HepG2 (cell line): ENCODE measurements around the gene KLHL36. TPM values are rescaled to one million over a fixed set of nuclear protein-coding genes. Genes with fewer than 3 reads are reported as not detected.

Experiments
- ARID4A ChIP-seq: sonication (generic); formaldehyde crosslinking; IDR thresholded peaks from 2 replicates; pipeline ENCODE4 v1.5.0; 2020; ENCODE audit warnings: mild to moderate bottlenecking, missing genetic modification reagents, borderline replicate concordance
- GTF2F1 ChIP-seq: fragments of 150-350 bp; IDR thresholded peaks from 2 replicates; pipeline ENCODE4 v1.6.1; 2014; ENCODE audit warnings: low read length
- HDAC1 ChIP-seq: sonication (generic); formaldehyde crosslinking; IDR thresholded peaks from 2 replicates; pipeline ENCODE4 v1.5.1; 2020; ENCODE audit warnings: mild to moderate bottlenecking, missing genetic modification reagents
- IRX3 ChIP-seq: sonication (generic); formaldehyde crosslinking; IDR thresholded peaks from 2 replicates; pipeline ENCODE4 v1.8.1; 2023; ENCODE audit warnings: mild to moderate bottlenecking, low read depth, missing genetic modification reagents, borderline replicate concordance
- MAF1 ChIP-seq: sonication (generic); formaldehyde crosslinking; IDR thresholded peaks from 2 replicates; pipeline ENCODE4 v1.5.0; 2020; ENCODE audit warnings: missing genetic modification reagents, borderline replicate concordance
- ONECUT2 ChIP-seq: sonication (generic); formaldehyde crosslinking; IDR thresholded peaks from 2 replicates; pipeline ENCODE4 v1.4.0; 2020; ENCODE audit warnings: missing genetic modification reagents
- PATZ1 ChIP-seq: sonication (generic); formaldehyde crosslinking; IDR thresholded peaks from 2 replicates; pipeline ENCODE4 v1.4.0; 2020; ENCODE audit warnings: missing genetic modification reagents
- TP53 ChIP-seq: sonication (generic); formaldehyde crosslinking; conservative IDR thresholded peaks from 2 replicates; pipeline ENCODE4 v1.4.0; 2020; ENCODE audit warnings: missing genetic modification reagents
- ZNF207 ChIP-seq: fragments of 450-650 bp; IDR thresholded peaks from 2 replicates; pipeline ENCODE4 v1.6.1; 2016; ENCODE audit warnings: antibody characterized with exemption, borderline replicate concordance
- ZNF432 ChIP-seq: sonication (generic); formaldehyde crosslinking; IDR thresholded peaks from 2 replicates; pipeline ENCODE4 v1.5.0; 2020; ENCODE audit warnings: missing genetic modification reagents, mild to moderate bottlenecking, borderline replicate concordance
- ZNF781 ChIP-seq: sonication (generic); formaldehyde crosslinking; IDR thresholded peaks from 2 replicates; pipeline ENCODE4 v1.5.1; 2020; ENCODE audit warnings: borderline replicate concordance, mild to moderate bottlenecking, missing genetic modification reagents; ENCODE audit errors: not compliant biosample characterization
- polyA plus RNA-seq, 8 experiments: library from polyadenylated mRNA; depleted of rRNA in 3 of 8; stranded (reverse) in 7 of 8; unstranded in 1 of 8; fragments of >200 nt; fragmentation: Illumina TruSeq in 4 of 8; extraction: Trizol in 4 of 8; gene quantifications; 2 replicates each; pipeline versions ENCODE4 v1.2.1 to v1.2.3, GENCODE V29; 2011 to 2016; ENCODE audit warnings: low read depth in 4 of 8, missing spikeins in 1 of 8, mixed read lengths in 1 of 8; ENCODE audit not compliant: insufficient read depth in 1 of 8
- total RNA-seq, 5 experiments: library from RNA; depleted of rRNA; stranded (reverse); fragments of >200 nt; fragmentation: Illumina TruSeq; extraction: Trizol; gene quantifications; 2 replicates each; pipeline ENCODE4 v1.2.3, GENCODE V29; 2016; ENCODE audit warnings: low read depth in 1 of 5
- TF ChIP-seq, protein P1 (sequence below): sonication (generic); formaldehyde crosslinking; IDR thresholded peaks from 2 replicates; pipeline ENCODE4 v1.4.0; 2020; ENCODE audit warnings: missing genetic modification reagents
- TF ChIP-seq, protein P2 (sequence below): sonication (generic); formaldehyde crosslinking; IDR thresholded peaks from 2 replicates; pipeline ENCODE4 v1.4.0; 2020; ENCODE audit warnings: missing genetic modification reagents

The KLHL36 gene
- total and polyA plus RNA-seq, 2 of the 13 experiments (the other 11 are each of a cell fraction or from before 2014, with no cell fraction given) = 24.3 to 26.0 TPM

DNA sequence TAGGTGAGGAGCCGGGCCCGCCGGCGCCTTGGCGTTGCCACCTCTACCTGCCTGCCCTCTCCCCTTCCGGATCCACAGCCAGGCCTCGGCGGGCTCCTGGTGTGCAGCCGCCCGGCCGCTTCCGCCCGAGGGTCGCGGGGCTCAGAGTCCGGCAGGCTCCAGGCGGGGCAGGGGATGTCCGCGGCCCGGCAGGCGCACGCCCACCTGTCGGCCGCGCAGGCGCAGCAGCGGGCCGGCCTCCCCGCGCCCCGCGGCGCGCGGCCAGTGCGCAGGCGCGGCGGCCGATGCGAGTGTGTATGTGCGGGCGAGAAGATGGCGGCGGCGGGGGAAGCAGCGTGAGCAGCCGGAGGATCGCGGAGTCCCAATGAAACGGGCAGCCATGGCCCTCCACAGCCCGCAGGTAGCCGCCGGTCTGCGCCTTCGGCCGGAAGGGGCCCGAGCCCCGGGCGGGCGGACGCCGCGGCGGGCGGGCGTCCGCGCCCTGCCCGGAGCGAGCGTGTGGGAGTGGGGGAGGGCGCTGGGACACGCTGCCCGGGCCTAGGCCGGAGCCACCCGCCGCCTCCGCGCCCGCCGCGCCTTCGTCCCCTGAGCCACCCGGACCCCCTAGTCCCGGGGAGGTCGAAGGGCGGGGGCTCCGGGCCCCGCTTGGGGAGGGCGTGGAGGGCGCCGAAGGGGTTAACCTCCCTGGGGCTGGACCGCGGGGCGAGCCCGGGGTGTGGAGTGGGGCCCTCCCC, 51.6 kb downstream of the KLHL36 start, which contains the start of gene USP10 (continued):
- TF ChIP-seq ARID4A (CRISPR knock-in tag) (peak; percentile 79), TP53 (CRISPR knock-in tag) (no peak), ZNF207 (no peak), GTF2F1 (0 out of 2 replicates have a peak, but pooled peaks have one; percentile 30), MAF1 (no peak; the same call in 1 of the 2 replicates), IRX3 (0 out of 2 replicates have a peak, but pooled peaks have one; percentile 17), ZNF432 (CRISPR knock-in tag) (no peak), HDAC1 (CRISPR knock-in tag) (peak; percentile 95), ZNF781 (CRISPR knock-in tag) (no peak), ONECUT2 (CRISPR knock-in tag) (no peak), PATZ1 (CRISPR knock-in tag) (peak; percentile 78)
- TF ChIP-seq, protein P1, sequence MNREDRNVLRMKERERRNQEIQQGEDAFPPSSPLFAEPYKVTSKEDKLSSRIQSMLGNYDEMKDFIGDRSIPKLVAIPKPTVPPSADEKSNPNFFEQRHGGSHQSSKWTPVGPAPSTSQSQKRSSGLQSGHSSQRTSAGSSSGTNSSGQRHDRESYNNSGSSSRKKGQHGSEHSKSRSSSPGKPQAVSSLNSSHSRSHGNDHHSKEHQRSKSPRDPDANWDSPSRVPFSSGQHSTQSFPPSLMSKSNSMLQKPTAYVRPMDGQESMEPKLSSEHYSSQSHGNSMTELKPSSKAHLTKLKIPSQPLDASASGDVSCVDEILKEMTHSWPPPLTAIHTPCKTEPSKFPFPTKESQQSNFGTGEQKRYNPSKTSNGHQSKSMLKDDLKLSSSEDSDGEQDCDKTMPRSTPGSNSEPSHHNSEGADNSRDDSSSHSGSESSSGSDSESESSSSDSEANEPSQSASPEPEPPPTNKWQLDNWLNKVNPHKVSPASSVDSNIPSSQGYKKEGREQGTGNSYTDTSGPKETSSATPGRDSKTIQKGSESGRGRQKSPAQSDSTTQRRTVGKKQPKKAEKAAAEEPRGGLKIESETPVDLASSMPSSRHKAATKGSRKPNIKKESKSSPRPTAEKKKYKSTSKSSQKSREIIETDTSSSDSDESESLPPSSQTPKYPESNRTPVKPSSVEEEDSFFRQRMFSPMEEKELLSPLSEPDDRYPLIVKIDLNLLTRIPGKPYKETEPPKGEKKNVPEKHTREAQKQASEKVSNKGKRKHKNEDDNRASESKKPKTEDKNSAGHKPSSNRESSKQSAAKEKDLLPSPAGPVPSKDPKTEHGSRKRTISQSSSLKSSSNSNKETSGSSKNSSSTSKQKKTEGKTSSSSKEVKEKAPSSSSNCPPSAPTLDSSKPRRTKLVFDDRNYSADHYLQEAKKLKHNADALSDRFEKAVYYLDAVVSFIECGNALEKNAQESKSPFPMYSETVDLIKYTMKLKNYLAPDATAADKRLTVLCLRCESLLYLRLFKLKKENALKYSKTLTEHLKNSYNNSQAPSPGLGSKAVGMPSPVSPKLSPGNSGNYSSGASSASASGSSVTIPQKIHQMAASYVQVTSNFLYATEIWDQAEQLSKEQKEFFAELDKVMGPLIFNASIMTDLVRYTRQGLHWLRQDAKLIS (CRISPR knock-in tag) = no peak
- TF ChIP-seq, protein P2, sequence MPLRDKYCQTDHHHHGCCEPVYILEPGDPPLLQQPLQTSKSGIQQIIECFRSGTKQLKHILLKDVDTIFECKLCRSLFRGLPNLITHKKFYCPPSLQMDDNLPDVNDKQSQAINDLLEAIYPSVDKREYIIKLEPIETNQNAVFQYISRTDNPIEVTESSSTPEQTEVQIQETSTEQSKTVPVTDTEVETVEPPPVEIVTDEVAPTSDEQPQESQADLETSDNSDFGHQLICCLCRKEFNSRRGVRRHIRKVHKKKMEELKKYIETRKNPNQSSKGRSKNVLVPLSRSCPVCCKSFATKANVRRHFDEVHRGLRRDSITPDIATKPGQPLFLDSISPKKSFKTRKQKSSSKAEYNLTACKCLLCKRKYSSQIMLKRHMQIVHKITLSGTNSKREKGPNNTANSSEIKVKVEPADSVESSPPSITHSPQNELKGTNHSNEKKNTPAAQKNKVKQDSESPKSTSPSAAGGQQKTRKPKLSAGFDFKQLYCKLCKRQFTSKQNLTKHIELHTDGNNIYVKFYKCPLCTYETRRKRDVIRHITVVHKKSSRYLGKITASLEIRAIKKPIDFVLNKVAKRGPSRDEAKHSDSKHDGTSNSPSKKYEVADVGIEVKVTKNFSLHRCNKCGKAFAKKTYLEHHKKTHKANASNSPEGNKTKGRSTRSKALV (CRISPR knock-in tag) = peak; percentile 94
